ENCODE data around the gene NRDC. TPM values are rescaled to one million over a fixed set of nuclear protein-coding genes. Genes with fewer than 3 reads are reported as not detected.
"Not testable (repeated sequence)": the region's sequence is repeated elsewhere in the genome, so short reads cannot be mapped to it uniquely, and the experiment has no call there.

Gene NRDC
- total RNA-seq, 2 experiments from 2014 or later = 116 to 118 TPM

- Mint-ChIP-seq H3K27me3 (peaks cover 24% of the 10 kb centered on the region), H3K4me1 (peaks cover 5% of the 10 kb centered on the region), H3K4me3 (no peak overlapping the region), H3K27ac (no peak overlapping the region), H3K36me3 (no peaks in the 10 kb centered on the region), H3K9me3 (peaks cover 2% of the 10 kb centered on the region)
- DNase-seq = no peak
Measured at GRCh38 chr1:51902456-51902855, 23.9 kb upstream of the NRDC start.

GRCh38 chr1:51901151-51901550 lies 22.6 kb upstream of the NRDC start:
- H3K27me3 Mint-ChIP-seq = peaks cover 31% of the 10 kb centered on the region
- no peak overlapping the region for H3K27ac Mint-ChIP-seq
- DNase-seq = no peak
- H3K4me3 Mint-ChIP-seq = no peak overlapping the region
- no peaks in the 10 kb centered on the region for H3K4me1 Mint-ChIP-seq
- H3K36me3 Mint-ChIP-seq = no peaks in the 10 kb centered on the region
- no peaks in the 10 kb centered on the region for H3K9me3 Mint-ChIP-seq

GRCh38 chr1:51899022-51899421 lies 20.5 kb upstream of the NRDC start:
- H3K4me3 Mint-ChIP-seq = no peak overlapping the region
- peaks cover 50% of the 10 kb centered on the region for H3K27me3 Mint-ChIP-seq

GRCh38 chr1:51898090-51898734 lies 19.7 kb upstream of the NRDC start:
- Mint-ChIP-seq H3K27ac (no peak overlapping the region), H3K4me3 (no peak overlapping the region), H3K9me3 (no peaks in the 10 kb centered on the region), H3K36me3 (no peaks in the 10 kb centered on the region), H3K4me1 (no peaks in the 10 kb centered on the region), H3K27me3 (peaks cover 56% of the 10 kb centered on the region)
- DNase-seq = no peak

More at GRCh38 chr1:51899022-51899421, 20.5 kb upstream of the NRDC start:
- Mint-ChIP-seq H3K27ac (no peak overlapping the region), H3K36me3 (no peaks in the 10 kb centered on the region), H3K4me1 (no peaks in the 10 kb centered on the region), H3K9me3 (no peaks in the 10 kb centered on the region)
- no peak for DNase-seq

GRCh38 chr1:51897699-51898031 lies 19.1 kb upstream of the NRDC start:
- Mint-ChIP-seq H3K4me3 (no peak overlapping the region), H3K27me3 (peaks cover 62% of the 10 kb centered on the region), H3K36me3 (no peaks in the 10 kb centered on the region), H3K9me3 (no peaks in the 10 kb centered on the region), H3K4me1 (no peaks in the 10 kb centered on the region), H3K27ac (no peak overlapping the region)
- DNase-seq = no peak

GRCh38 chr1:51894748-51895147 lies 16.2 kb upstream of the NRDC start:
- not testable (repeated sequence) for H3K9me3 Mint-ChIP-seq, H3K27ac Mint-ChIP-seq, DNase-seq, H3K36me3 Mint-ChIP-seq, H3K4me3 Mint-ChIP-seq, H3K4me1 Mint-ChIP-seq
- H3K27me3 Mint-ChIP-seq = peaks cover 70% of the 10 kb centered on the region

- no peaks in the 10 kb centered on the region for H3K9me3 Mint-ChIP-seq
- H3K4me3 Mint-ChIP-seq = no peak overlapping the region
- H3K36me3 Mint-ChIP-seq = peaks cover 11% of the 10 kb centered on the region
- no peak for DNase-seq
- H3K4me1 Mint-ChIP-seq = peaks cover 27% of the 10 kb centered on the region
- H3K27ac Mint-ChIP-seq = no peak overlapping the region
- peaks cover 2% of the 10 kb centered on the region for H3K27me3 Mint-ChIP-seq
Measured at GRCh38 chr1:51878308-51878615, 265 bp downstream of the NRDC start.

GRCh38 chr1:51877434-51878307 lies 856 bp downstream of the NRDC start:
- H3K27ac Mint-ChIP-seq = no peak overlapping the region
- DNase-seq = peak; percentile 24

GRCh38 chr1:51875836-51876235 lies 2.7 kb downstream of the NRDC start:
- Mint-ChIP-seq H3K4me1 (peaks cover 43% of the 10 kb centered on the region), H3K27ac (no peak overlapping the region), H3K36me3 (peaks cover 21% of the 10 kb centered on the region), H3K27me3 (no peaks in the 10 kb centered on the region), H3K9me3 (no peaks in the 10 kb centered on the region), H3K4me3 (peak overlapping the region; percentile 50)
- DNase-seq = no peak

More at GRCh38 chr1:51877434-51878307, 856 bp downstream of the NRDC start:
- Mint-ChIP-seq H3K4me1 (peaks cover 27% of the 10 kb centered on the region), H3K4me3 (no peak overlapping the region), H3K36me3 (peaks cover 11% of the 10 kb centered on the region), H3K27me3 (no peaks in the 10 kb centered on the region), H3K9me3 (no peaks in the 10 kb centered on the region)

- H3K4me3 Mint-ChIP-seq = peak overlapping the region; percentile 50
- peaks cover 22% of the 10 kb centered on the region for H3K36me3 Mint-ChIP-seq
- no peaks in the 10 kb centered on the region for H3K27me3 Mint-ChIP-seq
- no peak for DNase-seq
- no peak overlapping the region for H3K27ac Mint-ChIP-seq
- peaks cover 45% of the 10 kb centered on the region for H3K4me1 Mint-ChIP-seq
- H3K9me3 Mint-ChIP-seq = no peaks in the 10 kb centered on the region
Measured at GRCh38 chr1:51875291-51875772, 3.2 kb downstream of the NRDC start.

GRCh38 chr1:51873270-51873669 lies 5.3 kb downstream of the NRDC start:
- H3K27me3 Mint-ChIP-seq, DNase-seq, H3K27ac Mint-ChIP-seq, H3K4me3 Mint-ChIP-seq, H3K9me3 Mint-ChIP-seq: not testable (repeated sequence)
- H3K4me1 Mint-ChIP-seq = peaks cover 49% of the 10 kb centered on the region
- H3K36me3 Mint-ChIP-seq = peaks cover 24% of the 10 kb centered on the region

GRCh38 chr1:51871351-51871975 lies 7.1 kb downstream of the NRDC start:
- Mint-ChIP-seq H3K27me3 (no peaks in the 10 kb centered on the region), H3K9me3 (no peaks in the 10 kb centered on the region), H3K4me1 (peaks cover 56% of the 10 kb centered on the region), H3K36me3 (peaks cover 27% of the 10 kb centered on the region), H3K27ac (no peak overlapping the region), H3K4me3 (no peak overlapping the region)
- DNase-seq = no peak

GRCh38 chr1:51870603-51871350 lies 7.8 kb downstream of the NRDC start:
- Mint-ChIP-seq H3K27ac (no peak overlapping the region), H3K36me3 (peaks cover 29% of the 10 kb centered on the region), H3K9me3 (no peaks in the 10 kb centered on the region), H3K4me1 (peaks cover 57% of the 10 kb centered on the region), H3K27me3 (no peaks in the 10 kb centered on the region), H3K4me3 (no peak overlapping the region)
- no peak for DNase-seq

- H3K27ac Mint-ChIP-seq = no peak overlapping the region
- DNase-seq = no peak
- H3K27me3 Mint-ChIP-seq = no peaks in the 10 kb centered on the region
- no peaks in the 10 kb centered on the region for H3K9me3 Mint-ChIP-seq
- H3K4me3 Mint-ChIP-seq = no peak overlapping the region
- H3K36me3 Mint-ChIP-seq = peaks cover 25% of the 10 kb centered on the region
- peaks cover 53% of the 10 kb centered on the region for H3K4me1 Mint-ChIP-seq
Measured at GRCh38 chr1:51867479-51868232, 10.9 kb downstream of the NRDC start.

All from activated naive CD8-positive, alpha-beta T cell treated with anti-CD3 and anti-CD28 coated beads for 36 hours (primary cell).